Measurements from ENCODE around the gene LMF1. TPM values are rescaled to one million over a fixed set of nuclear protein-coding genes. Genes with fewer than 3 reads are reported as not detected.
"Not testable (repeated sequence)": the region's sequence is repeated elsewhere in the genome, so short reads cannot be mapped to it uniquely, and the experiment has no call there.

LMF1 gene
- total RNA-seq, 2 donors from 2014 or later, result 17.3 to 22.6 TPM

- DNase-seq (no peak), ATAC-seq (no peak)
- intact Hi-C loops (cut with DNase I, micrococcal nuclease), result no loop called here
These were observed 99.8 kb downstream of the LMF1 start for GRCh38 chr16:870856-871561.

- ATAC-seq (no peak), DNase-seq (no peak)
- intact Hi-C loops (cut with DNase I, micrococcal nuclease), result no loop called here
These were observed 100.8 kb downstream of the LMF1 start for GRCh38 chr16:869823-870641.

GRCh38 chr16:868846-869822 lies 101.7 kb downstream of the LMF1 start:
- ATAC-seq, result no peak
- DNase-seq, result no peak

GRCh38 chr16:868386-868755 lies 102.4 kb downstream of the LMF1 start:
- ATAC-seq (no peak), DNase-seq (no peak)
- intact Hi-C loops (cut with DNase I, micrococcal nuclease), result no loop called here

More at GRCh38 chr16:868846-869822, 101.7 kb downstream of the LMF1 start:
- intact Hi-C loops (cut with DNase I, micrococcal nuclease), result no loop called here

GRCh38 chr16:867421-868385 lies 103.1 kb downstream of the LMF1 start:
- DNase-seq, result no peak
- intact Hi-C loops (cut with DNase I, micrococcal nuclease), result no loop called here
- ATAC-seq, result no peak

- ATAC-seq, result no peak
- no peak for DNase-seq
- intact Hi-C loops (cut with DNase I, micrococcal nuclease), result no loop called here
These were observed 104.4 kb downstream of the LMF1 start for GRCh38 chr16:866252-866896.

GRCh38 chr16:865026-865425 lies 105.8 kb downstream of the LMF1 start:
- DNase-seq (no peak), ATAC-seq (peak; percentile 83)
- intact Hi-C loops (cut with DNase I, micrococcal nuclease), result no loop called here

GRCh38 chr16:861446-861845 lies 109.3 kb downstream of the LMF1 start:
- intact Hi-C loops (cut with DNase I, micrococcal nuclease), result no loop called here
- DNase-seq (no peak), ATAC-seq (no peak)

- DNase-seq (no peak), ATAC-seq (no peak)
- intact Hi-C loops (cut with DNase I, micrococcal nuclease), result no loop called here
These were observed 109.9 kb downstream of the LMF1 start for GRCh38 chr16:860891-861290.

GRCh38 chr16:858971-859370 lies 111.8 kb downstream of the LMF1 start:
- DNase-seq; intact Hi-C loops (cut with DNase I, micrococcal nuclease); ATAC-seq: not testable (repeated sequence)

GRCh38 chr16:858441-858840 lies 112.3 kb downstream of the LMF1 start:
- intact Hi-C loops (cut with DNase I, micrococcal nuclease); DNase-seq; ATAC-seq: not testable (repeated sequence)

GRCh38 chr16:856811-857210 lies 114.0 kb downstream of the LMF1 start:
- intact Hi-C loops (cut with DNase I, micrococcal nuclease), result no loop called here
- ATAC-seq, result no peak
- no peak for DNase-seq

GRCh38 chr16:856101-856500 lies 114.7 kb downstream of the LMF1 start:
- DNase-seq (no peak), ATAC-seq (no peak)
- intact Hi-C loops (cut with DNase I, micrococcal nuclease), result no loop called here

- no peak for ATAC-seq
- intact Hi-C loops (cut with DNase I, micrococcal nuclease), result no loop called here
- DNase-seq, result no peak
These were observed 115.3 kb downstream of the LMF1 start for GRCh38 chr16:855471-855870.

- intact Hi-C loops (cut with DNase I, micrococcal nuclease), result no loop called here
- no peak for ATAC-seq
- no peak for DNase-seq
These were observed 115.9 kb downstream of the LMF1 start for GRCh38 chr16:854808-855410.

- DNase-seq, result no peak
- peak; percentile 7 for ATAC-seq
- intact Hi-C loops (cut with DNase I, micrococcal nuclease), result no loop called here
These were observed 116.6 kb downstream of the LMF1 start for GRCh38 chr16:853981-854807.
